ENCODE results near the gene SLC26A2.
A peak's percentile ranks its signal among the peaks of the same experiment; 100 is the strongest.

SLC26A2 gene

GRCh38 chr5:149961957-149962409 lies 1.4 kb downstream of the SLC26A2 start:
- no peak for DNase-seq (ENCODE audit: low read depth)
- no peak overlapping the region for H3K4me3 ChIP-seq (ENCODE audit: low read depth, low read length)

GRCh38 chr5:149962601-149963300 lies 2.2 kb downstream of the SLC26A2 start:
- no peak overlapping the region for H3K4me3 ChIP-seq (ENCODE audit: low read depth, low read length)

More at GRCh38 chr5:149961957-149962409, 1.4 kb downstream of the SLC26A2 start:
- TF ChIP-seq CTCF (IDR thresholded peaks at IDR 0.05; ENCODE audit: control insufficient read depth, extremely low read depth, insufficient read depth) = peak; percentile 63

DNA sequence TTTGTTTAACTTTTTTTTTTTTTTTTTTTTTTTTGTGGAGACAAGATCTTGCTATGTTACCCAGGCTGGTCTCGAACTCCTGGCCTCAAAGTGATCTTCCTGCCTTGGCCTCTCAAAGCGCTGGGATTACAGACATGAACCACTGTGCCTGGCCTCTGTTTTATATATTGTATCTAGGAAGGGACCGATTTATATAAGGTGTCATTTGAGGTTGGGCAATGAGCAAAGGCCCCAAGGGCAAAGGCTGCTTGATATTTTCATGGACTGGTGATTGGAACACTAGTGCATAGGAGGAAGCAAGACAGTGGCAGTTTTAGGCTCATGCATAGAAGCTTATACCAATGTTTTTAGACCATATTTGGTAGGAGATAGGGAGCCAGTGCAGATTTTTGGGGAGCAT lies 3.2 kb downstream of the SLC26A2 start:
- no peak for TF ChIP-seq CTCF (IDR thresholded peaks at IDR 0.05; ENCODE audit: control insufficient read depth, extremely low read depth, insufficient read depth)
- DNase-seq (ENCODE audit: low read depth) = no peak

More at GRCh38 chr5:149962601-149963300, 2.2 kb downstream of the SLC26A2 start:
- TF ChIP-seq CTCF (IDR thresholded peaks at IDR 0.05; ENCODE audit: control insufficient read depth, extremely low read depth, insufficient read depth) = no peak
- DNase-seq (ENCODE audit: low read depth) = no peak

DNA sequence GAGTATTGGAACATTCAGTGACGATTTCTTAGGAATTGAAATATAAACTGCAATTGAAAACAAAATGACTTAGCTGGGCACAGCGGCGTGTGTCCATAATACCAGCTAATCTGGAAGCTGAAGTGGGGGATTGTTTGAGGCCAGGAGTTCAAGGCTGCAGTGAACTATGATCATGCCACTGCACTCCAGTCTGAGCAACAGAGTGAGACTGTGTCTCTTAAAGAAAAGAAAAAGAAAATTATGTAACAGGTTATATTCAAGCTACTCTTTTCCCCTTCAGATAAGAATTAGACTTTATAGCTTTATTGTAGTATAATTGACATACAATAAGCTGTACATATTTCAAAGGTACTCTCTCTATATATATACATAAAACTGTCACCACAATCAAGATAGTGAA lies 6.4 kb downstream of the SLC26A2 start:
- H3K4me3 ChIP-seq (ENCODE audit: low read depth, low read length) = no peak overlapping the region
- TF ChIP-seq CTCF (IDR thresholded peaks at IDR 0.05; ENCODE audit: control insufficient read depth, extremely low read depth, insufficient read depth) = no peak
- DNase-seq (ENCODE audit: low read depth) = no peak

More for the DNA sequence above, 3.2 kb downstream of the SLC26A2 start:
- H3K4me3 ChIP-seq (ENCODE audit: low read depth, low read length) = no peak overlapping the region

DNA sequence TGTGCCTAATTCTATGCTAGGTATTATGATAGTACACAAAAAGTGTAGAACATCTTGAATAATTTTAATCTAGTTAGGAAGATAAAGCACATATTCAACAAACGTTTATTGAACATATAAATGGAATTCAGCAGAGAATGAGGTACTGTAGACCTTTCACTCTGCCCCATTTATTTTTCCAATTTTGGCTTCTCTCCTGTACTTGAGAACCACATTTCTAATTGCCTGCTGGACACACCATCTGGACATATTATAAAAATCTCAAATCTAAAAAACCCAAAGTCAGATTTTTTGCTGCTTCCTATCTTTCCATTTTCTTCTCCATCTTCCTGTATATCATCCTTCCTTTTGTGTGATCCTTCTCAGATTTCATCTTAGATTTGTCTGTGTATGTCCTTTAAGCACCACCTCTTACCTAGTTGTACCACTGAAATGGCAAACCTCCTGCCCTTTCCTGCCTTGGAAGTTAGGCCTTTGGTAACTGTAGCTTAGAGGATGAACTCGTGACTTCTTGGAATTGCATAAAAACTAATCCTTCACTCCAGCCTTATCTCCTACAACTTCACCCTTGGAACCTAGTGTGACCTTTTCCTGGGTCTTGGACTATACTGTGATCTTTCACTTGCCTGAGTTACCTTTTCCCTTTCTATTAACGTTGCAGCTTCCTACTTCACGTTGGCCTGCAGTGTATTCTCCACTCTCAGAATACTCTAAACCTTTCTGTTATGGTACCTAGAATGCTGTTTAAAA lies 8.8 kb downstream of the SLC26A2 start:
- no peak for TF ChIP-seq CTCF (IDR thresholded peaks at IDR 0.05; ENCODE audit: control insufficient read depth, extremely low read depth, insufficient read depth)
- no peak for DNase-seq (ENCODE audit: low read depth)
- H3K4me3 ChIP-seq (ENCODE audit: low read depth, low read length) = no peak overlapping the region

DNA sequence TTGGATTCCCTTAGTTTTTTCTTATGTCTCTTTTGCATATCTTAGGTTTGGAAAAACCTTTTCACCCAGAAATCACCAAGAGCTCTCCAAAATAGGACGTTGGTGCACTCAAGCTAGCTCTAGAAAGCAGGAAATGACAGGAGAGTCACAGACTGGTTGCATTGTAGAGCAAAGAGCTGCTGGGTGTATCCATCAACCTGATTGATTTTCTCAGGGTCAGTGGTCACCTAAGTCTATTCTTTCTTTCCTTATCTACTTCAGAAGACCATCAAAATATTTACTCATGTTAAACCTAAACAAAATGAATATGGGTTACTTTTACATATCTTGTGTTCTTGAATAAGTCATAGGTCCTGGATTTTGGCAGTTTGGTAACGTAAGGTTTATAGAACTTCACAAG lies 14.9 kb downstream of the SLC26A2 start:
- no peak overlapping the region for H3K4me3 ChIP-seq (ENCODE audit: low read depth, low read length)
- no peak for DNase-seq (ENCODE audit: low read depth)
- no peak for TF ChIP-seq CTCF (IDR thresholded peaks at IDR 0.05; ENCODE audit: control insufficient read depth, extremely low read depth, insufficient read depth)
